ENCODE results near the gene LACRT. TPM values are rescaled to one million over a fixed set of nuclear protein-coding genes. Genes with fewer than 3 reads are reported as not detected.

LACRT gene
- total RNA-seq, 2 experiments from 2014 or later: not detected

- H3K27ac Mint-ChIP-seq: no peak overlapping the region
- no peak overlapping the region for H3K4me3 ChIP-seq (ENCODE audit: low read length)
- H3K27me3 ChIP-seq (ENCODE audit: control insufficient read depth in 1 of 2, insufficient read depth in 2 of 2, low read length in 2 of 2): peaks cover 42 to 62% of the 10 kb centered on the region in 2 experiments
- H3K9me3 Mint-ChIP-seq: no peaks in the 10 kb centered on the region
- H3K4me1 Mint-ChIP-seq (ENCODE audit: low read depth): peaks cover 10% of the 10 kb centered on the region
- no peak overlapping the region for H3K27ac ChIP-seq (ENCODE audit: low read depth in 1 of 2, low read length in 2 of 2)
- H3K4me1 ChIP-seq (ENCODE audit: insufficient read depth, low read length): peaks cover 11% of the 10 kb centered on the region
- DNase-seq (no peak), ATAC-seq (ENCODE audit: poor library complexity) (no peak)
- peaks cover 81% of the 10 kb centered on the region for H3K27me3 Mint-ChIP-seq
- peaks cover 0 to 6% of the 10 kb centered on the region in 2 experiments for H3K9me3 ChIP-seq (ENCODE audit: control insufficient read depth in 1 of 2, insufficient read depth in 1 of 2, low read length in 2 of 2)
- CTCF ChIA-PET: no interaction called here
- no peak for TF ChIP-seq CTCF (IDR thresholded peaks at IDR 0.05)
- intact Hi-C loops (cut with DNase I, micrococcal nuclease): no loop called here
- H3K36me3 ChIP-seq (ENCODE audit: insufficient read depth, low read length): no peaks in the 10 kb centered on the region
- no peak overlapping the region for H3K4me3 Mint-ChIP-seq
- POLR2A ChIA-PET: no interaction called here
- H3K36me3 Mint-ChIP-seq (ENCODE audit: low read depth): no peaks in the 10 kb centered on the region
Observed at GRCh38 chr12:54587315-54587873, 47.3 kb downstream of the LACRT start.

DNA sequence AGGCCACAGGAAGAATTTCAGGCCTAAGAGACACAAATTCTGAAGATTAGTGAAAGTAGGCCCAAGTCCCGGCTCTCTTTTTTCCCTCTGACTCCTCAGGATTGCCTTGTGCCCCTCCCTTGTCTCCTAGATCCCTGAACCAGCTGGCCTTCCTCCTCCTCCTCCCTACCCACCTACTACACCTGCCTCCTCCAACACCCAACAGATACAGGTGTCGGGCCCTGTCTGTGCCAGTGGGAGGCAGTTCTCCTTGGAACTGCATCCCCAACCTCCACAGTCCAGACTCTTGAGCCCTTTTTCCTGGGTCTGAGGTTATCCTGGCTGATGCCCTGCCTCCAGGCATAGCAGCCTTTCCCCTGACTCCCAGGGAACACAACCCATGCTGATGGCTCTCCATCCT, 48.1 kb downstream of the LACRT start:
- H3K9me3 Mint-ChIP-seq: no peaks in the 10 kb centered on the region
- no peak overlapping the region for H3K4me3 Mint-ChIP-seq

DNA sequence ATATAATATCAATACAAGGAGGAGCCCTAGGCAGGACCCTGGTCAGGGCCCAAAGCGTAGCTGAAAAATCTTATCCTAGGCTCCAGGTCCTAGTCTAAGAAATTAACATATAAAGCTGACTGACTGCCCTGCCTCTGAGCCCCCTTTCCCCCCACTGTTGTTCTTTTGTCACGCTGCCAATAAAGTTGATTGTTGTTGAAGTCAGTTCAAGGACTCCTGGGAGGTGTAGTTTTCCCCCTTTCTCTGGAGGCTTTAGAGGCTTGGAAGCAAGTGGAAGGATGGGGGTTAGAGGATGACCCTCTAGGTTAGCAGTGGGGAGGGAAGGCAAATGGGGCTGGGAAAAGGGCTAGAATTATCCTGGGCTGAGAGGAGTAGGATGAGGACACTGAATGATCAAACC, 49.5 kb downstream of the LACRT start:
- CTCF ChIA-PET: no interaction called here
- no peak overlapping the region for H3K4me3 Mint-ChIP-seq

More for the DNA sequence above, 48.1 kb downstream of the LACRT start:
- peaks cover 10% of the 10 kb centered on the region for H3K4me1 Mint-ChIP-seq (ENCODE audit: low read depth)
- no peak overlapping the region for H3K27ac Mint-ChIP-seq
- H3K4me3 ChIP-seq (ENCODE audit: low read length): no peak overlapping the region
- no peak for TF ChIP-seq CTCF (IDR thresholded peaks at IDR 0.05)
- no peak overlapping the region for H3K27ac ChIP-seq (ENCODE audit: low read depth in 1 of 2, low read length in 2 of 2)
- DNase-seq (no peak), ATAC-seq (ENCODE audit: poor library complexity) (no peak)
- H3K27me3 ChIP-seq (ENCODE audit: control insufficient read depth in 1 of 2, insufficient read depth in 2 of 2, low read length in 2 of 2): peaks cover 42 to 62% of the 10 kb centered on the region in 2 experiments
- H3K9me3 ChIP-seq (ENCODE audit: control insufficient read depth in 1 of 2, insufficient read depth in 1 of 2, low read length in 2 of 2): peaks cover 0 to 6% of the 10 kb centered on the region in 2 experiments
- H3K4me1 ChIP-seq (ENCODE audit: insufficient read depth, low read length): peaks cover 11% of the 10 kb centered on the region
- intact Hi-C loops (cut with DNase I, micrococcal nuclease): no loop called here
- H3K27me3 Mint-ChIP-seq: peaks cover 78% of the 10 kb centered on the region
- H3K36me3 ChIP-seq (ENCODE audit: insufficient read depth, low read length): no peaks in the 10 kb centered on the region
- POLR2A ChIA-PET: no interaction called here
- no peaks in the 10 kb centered on the region for H3K36me3 Mint-ChIP-seq (ENCODE audit: low read depth)
- CTCF ChIA-PET: no interaction called here

More for the DNA sequence above, 49.5 kb downstream of the LACRT start:
- no peak overlapping the region for H3K27ac Mint-ChIP-seq
- Histone ChIP-seq H3K4me3 (ENCODE audit: low read length) (no peak overlapping the region), H3K9me3 (ENCODE audit: control insufficient read depth in 1 of 2, insufficient read depth in 1 of 2, low read length in 2 of 2) (peaks cover 0 to 6% of the 10 kb centered on the region in 2 experiments), H3K4me1 (ENCODE audit: insufficient read depth, low read length) (peaks cover 11% of the 10 kb centered on the region), H3K36me3 (ENCODE audit: insufficient read depth, low read length) (no peaks in the 10 kb centered on the region), H3K27me3 (ENCODE audit: control insufficient read depth in 1 of 2, insufficient read depth in 2 of 2, low read length in 2 of 2) (peaks cover 39 to 62% of the 10 kb centered on the region in 2 experiments), H3K27ac (ENCODE audit: low read depth in 1 of 2, low read length in 2 of 2) (no peak overlapping the region)
- H3K9me3 Mint-ChIP-seq: no peaks in the 10 kb centered on the region
- peaks cover 10% of the 10 kb centered on the region for H3K4me1 Mint-ChIP-seq (ENCODE audit: low read depth)
- POLR2A ChIA-PET: no interaction called here
- H3K36me3 Mint-ChIP-seq (ENCODE audit: low read depth): no peaks in the 10 kb centered on the region
- DNase-seq: no peak
- peaks cover 64% of the 10 kb centered on the region for H3K27me3 Mint-ChIP-seq
- ATAC-seq (ENCODE audit: poor library complexity): no peak
- TF ChIP-seq CTCF (IDR thresholded peaks at IDR 0.05): no peak
- intact Hi-C loops (cut with DNase I, micrococcal nuclease): no loop called here

Data from CD4-positive, alpha-beta T cell (primary cell).